Measurements from ENCODE around the gene COX8C. TPM values are rescaled to one million over a fixed set of nuclear protein-coding genes. Genes with fewer than 3 reads are reported as not detected.

The COX8C gene
- total and polyA plus RNA-seq, 10 of the 15 experiments (the other 5 are each of a cell fraction or from before 2014, with no cell fraction given) = 0.15 to 0.20 TPM; not detected in 8

- TF ChIP-seq LARP7 (IDR thresholded peaks at IDR 0.05) = peak; percentile 45; the same call in 1 of the 2 replicates
- TF ChIP-seq RUNX3 (IDR thresholded peaks at IDR 0.05; ENCODE audit: low read length) = no peak
- no peak for TF ChIP-seq MEF2A (IDR thresholded peaks at IDR 0.05; ENCODE audit: insufficient read depth, low read depth, low read length)
- TF ChIP-seq USF2 (IDR thresholded peaks at IDR 0.05; ENCODE audit: borderline replicate concordance, low read depth, low read length) = peak; percentile 87
- TF ChIP-seq MEF2B (IDR thresholded peaks at IDR 0.05; ENCODE audit: partially characterized antibody, poor library complexity, severe bottlenecking) = no peak
- no peak for TF ChIP-seq FOXM1 (IDR thresholded peaks at IDR 0.05; ENCODE audit: low read depth, low read length)
- no peak for TF ChIP-seq IRF3 (IDR thresholded peaks at IDR 0.05)
These were observed 13.9 kb upstream of the COX8C start, which contains the start of gene BTBD7 (continued) for GRCh38 chr14:93332853-93333630.

- no peak for FAIRE-seq
- CTCF ChIA-PET = interaction anchor here (1.1 kb wide), 2 partner anchors 48 to 220 kb away, joined by 3 read pairs; no protein-coding TSS in a partner anchor
- no peak for TF ChIP-seq PKNOX1 (IDR thresholded peaks at IDR 0.05)
- TF ChIP-seq EZH2 (IDR thresholded peaks at IDR 0.05; ENCODE audit: borderline replicate concordance, control insufficient read depth, low read depth, low read length) = no peak
- TF ChIP-seq NBN (IDR thresholded peaks at IDR 0.05) = no peak
- TF ChIP-seq SRF (IDR thresholded peaks at IDR 0.05; ENCODE audit: low read depth in 2 of 2, low read length in 2 of 2) = no peak
- no peak for TF ChIP-seq BCL3 (IDR thresholded peaks at IDR 0.05; ENCODE audit: borderline replicate concordance, insufficient read depth, low read depth, low read length, poor library complexity, severe bottlenecking)
- TF ChIP-seq ZZZ3 (IDR thresholded peaks at IDR 0.05; ENCODE audit: control insufficient read depth, insufficient read length, low read depth) = no peak
These were observed 13.3 kb upstream of the COX8C start for GRCh38 chr14:93333631-93334103.

More at GRCh38 chr14:93333631-93334103, 13.3 kb upstream of the COX8C start:
- Histone ChIP-seq H3K27ac (ENCODE audit: control insufficient read depth, insufficient read depth) (peak overlapping the region; percentile 78), H2AFZ (ENCODE audit: control insufficient read depth, low read depth, low read length) (peak overlapping the region; percentile 96), H3K4me3 (peak overlapping the region; percentile 80), H3K4me1 (ENCODE audit: control insufficient read depth, insufficient read depth, low read length) (peaks cover 8% of the 10 kb centered on the region), H3K36me3 (ENCODE audit: control insufficient read depth in 2 of 2, insufficient read depth in 2 of 2, low read length in 1 of 2) (no peaks in the 10 kb centered on the region), H3K9me3 (replicated peaks; ENCODE audit: control insufficient read depth, insufficient read depth, low read length) (peaks cover 2% of the 10 kb centered on the region; the same call in 1 of the 3 replicates), H3K9ac (ENCODE audit: control insufficient read depth, insufficient read depth, low read length) (peak overlapping the region; percentile 94), H3K4me2 (ENCODE audit: control insufficient read depth, insufficient read depth) (peak overlapping the region; percentile 93), H3K27me3 (replicated peaks in 1 of 2; ENCODE audit: control insufficient read depth in 2 of 2, insufficient read depth in 2 of 2, low read length in 1 of 2) (no peaks in the 10 kb centered on the region), H4K20me1 (ENCODE audit: control insufficient read depth, insufficient read depth) (0 out of 2 replicates have a peak, but pooled peaks cover 4% of the 10 kb centered on the region), H3K79me2 (ENCODE audit: control insufficient read depth, insufficient read depth, low read length) (peaks cover 51% of the 10 kb centered on the region)
- 7% methylated on average over 7 of the region's 7 CpGs for WGBS (ENCODE audit: insufficient coverage, insufficient replicate concordance, low lambda C conversion rate, missing lambda C conversion rate)
- DNase-seq (ENCODE audit: low read depth, low spot score) (no peak), ATAC-seq (no peak)
- ChIA-PET RAD21 (ENCODE audit: unreplicated experiment) (no interaction called here), SMC1A (ENCODE audit: uncharacterized antibody, unreplicated experiment) (interaction anchor here (1.0 to 2.0 kb wide), 5 partner anchors 15 to 99 kb away, joined by 3 to 8 read pairs (median 4); no protein-coding TSS in a partner anchor), POLR2A (no interaction called here)
- intact Hi-C loops (cut with micrococcal nuclease; ENCODE audit: unreplicated experiment) (loop anchor here (1.0 to 5.0 kb wide), 3 partner anchors 42 to 215 kb away; no protein-coding TSS in a partner anchor), in situ Hi-C loops (cut with MboI) (no loop called here)
- no TSS peak for BruUV-seq (replicated peaks)

All from GM12878 (cell line).